HG02938 (cell line): Measurements from ENCODE around the gene UPF2.

Source experiments
- ATAC-seq: cut with Tn5 transposase; IDR thresholded peaks from one replicate; pipeline ENCODE4 v1.9.1; 2021; ENCODE audit warnings: mild to moderate bottlenecking, moderate library complexity; ENCODE audit not compliant: unreplicated experiment

UPF2 gene

DNA sequence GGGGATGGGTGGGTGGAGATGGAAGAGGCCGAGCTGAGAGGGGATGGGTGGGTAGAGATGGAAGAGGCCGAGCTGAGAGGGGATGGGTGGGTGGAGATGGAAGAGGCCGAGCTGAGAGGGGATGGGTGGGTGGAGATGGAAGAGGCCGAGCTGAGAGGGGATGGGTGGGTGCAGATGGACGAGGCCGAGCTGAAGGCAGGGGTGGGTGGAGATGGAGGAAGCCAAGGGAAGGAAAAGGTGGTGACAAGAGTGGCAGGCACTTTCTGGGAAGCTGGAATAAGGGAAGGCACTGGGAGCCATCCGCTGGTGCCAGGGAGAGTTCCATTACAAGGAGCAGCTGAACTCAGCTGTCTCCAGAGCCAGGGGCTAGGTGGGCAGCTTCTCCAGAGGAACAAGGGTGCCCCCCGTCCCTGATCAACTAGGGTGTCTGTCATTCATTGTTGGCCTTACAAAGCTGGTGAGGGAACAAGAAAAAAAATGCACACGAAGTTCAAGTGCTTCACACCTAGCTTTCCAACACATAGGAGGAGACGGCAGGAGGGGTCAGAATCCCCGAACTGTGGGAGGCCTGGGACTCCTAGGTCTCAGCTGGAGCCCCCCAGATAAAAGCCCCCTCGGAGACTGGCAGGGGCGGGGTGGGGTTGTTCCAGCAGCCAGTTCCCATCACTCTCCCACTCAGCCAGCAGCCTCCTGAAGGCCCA lies 157.0 kb downstream of the UPF2 start:
- ATAC-seq: no peak

DNA sequence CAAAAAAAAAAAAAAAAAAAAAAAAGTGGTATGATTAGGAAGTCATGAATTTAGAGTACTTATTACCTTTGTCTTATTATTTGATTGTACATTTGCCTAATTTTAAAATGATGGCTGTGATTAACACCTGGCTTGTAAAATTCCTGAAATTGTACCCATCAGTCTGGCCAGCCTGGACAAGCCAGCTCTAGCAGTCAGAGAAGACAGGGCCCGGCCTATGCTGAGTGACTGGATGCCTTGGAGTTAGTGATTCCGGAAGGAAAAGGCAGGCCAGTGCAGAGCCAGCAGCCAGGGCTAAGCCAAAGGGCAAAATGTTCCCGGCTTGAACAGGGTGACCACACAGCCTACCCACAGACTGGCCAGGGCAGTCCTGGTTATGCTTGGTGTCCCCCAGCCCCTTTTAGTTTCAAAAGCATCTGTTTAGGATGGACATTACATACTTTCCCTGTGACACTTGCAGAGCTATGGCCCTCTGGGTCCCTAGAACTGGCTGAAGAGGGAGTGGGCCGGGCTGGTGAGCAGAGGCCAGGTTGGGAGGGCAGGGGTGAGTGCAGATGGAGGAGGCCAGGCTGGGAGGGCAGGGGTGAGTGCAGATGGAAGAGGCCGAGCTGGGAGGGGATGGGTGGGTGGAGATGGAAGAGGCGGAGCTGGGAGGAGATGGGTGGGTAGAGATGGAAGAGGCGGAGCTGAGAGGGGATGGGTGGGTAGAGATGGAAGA lies 157.7 kb downstream of the UPF2 start:
- no peak for ATAC-seq

DNA sequence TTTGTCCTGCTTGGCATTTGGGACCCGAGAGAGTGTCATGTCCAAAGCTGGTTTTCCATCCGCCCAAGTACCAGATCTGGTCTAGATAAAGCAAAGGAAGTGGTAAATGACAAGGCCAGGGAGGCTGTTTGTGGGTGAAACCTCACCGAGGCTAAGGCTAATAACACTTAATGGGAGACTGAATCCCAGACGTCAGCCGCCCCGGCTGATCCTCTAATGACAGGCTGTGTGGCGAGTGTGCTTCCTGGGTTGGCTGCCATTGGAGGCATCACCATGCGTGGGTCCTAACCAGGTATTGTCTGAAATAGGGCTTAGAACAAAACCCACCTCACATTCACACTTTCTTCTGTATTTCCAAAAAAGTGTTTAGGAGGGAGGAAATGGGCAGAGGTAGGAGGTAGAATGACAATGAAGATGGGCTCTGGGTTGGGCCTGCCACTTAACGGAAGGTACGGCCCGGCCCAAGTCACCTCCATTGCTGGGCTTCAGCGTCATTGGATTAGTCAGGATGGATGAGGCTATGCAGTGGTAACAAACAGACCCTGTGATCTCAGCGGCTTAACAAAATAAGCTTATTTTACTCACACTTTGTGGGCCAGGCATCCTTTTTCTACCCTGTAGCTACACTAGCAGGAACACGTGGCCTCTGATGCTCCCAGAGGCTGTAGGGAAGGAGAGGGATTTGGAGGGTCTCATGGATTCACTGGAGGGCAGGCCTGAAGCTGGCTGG lies 159.8 kb downstream of the UPF2 start:
- no peak for ATAC-seq

DNA sequence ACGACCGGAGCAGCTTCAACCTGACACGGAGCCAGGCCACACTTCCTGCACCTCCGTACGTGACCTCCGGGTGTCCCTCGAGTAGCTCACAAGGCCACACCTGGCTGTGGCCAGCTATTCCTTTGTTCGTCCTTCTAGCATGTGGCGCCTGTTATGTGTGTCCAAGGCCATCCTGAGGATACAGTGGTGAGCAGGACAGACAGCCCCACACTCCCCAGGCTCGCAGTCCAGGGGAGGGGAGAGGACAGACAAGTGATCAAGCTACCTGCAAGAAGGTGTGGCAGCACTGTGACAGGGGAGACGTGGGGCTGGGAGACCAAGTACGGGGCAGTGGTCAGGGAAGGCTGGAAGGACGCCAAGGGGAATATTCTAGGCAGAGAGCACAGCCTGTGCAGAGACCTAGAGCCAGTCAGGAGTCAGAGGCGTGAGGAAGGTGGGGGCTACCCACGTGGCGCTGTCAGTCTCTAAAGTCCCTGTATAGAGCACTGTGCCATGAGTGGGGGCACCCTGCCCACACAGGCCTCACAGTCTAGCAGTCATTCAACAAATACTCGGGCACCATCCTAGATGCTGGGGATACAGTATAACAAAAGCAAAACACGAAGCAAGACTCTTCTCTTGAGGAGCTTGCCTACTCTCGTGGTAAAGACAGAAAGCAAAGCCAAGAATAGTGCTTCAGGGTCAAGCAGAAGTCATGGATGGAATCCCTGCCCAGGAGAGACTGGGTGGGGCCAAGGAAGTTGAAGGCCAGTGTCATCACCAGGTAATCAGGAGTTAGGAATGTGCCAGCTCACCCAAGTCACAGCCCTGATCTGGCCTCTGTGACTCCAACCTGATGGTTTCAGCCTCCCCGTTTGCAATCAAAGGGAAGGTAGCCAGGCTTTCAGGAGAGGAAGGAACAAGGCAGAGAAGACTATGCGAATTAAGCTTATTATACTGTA lies 160.9 kb downstream of the UPF2 start:
- no peak for ATAC-seq

DNA sequence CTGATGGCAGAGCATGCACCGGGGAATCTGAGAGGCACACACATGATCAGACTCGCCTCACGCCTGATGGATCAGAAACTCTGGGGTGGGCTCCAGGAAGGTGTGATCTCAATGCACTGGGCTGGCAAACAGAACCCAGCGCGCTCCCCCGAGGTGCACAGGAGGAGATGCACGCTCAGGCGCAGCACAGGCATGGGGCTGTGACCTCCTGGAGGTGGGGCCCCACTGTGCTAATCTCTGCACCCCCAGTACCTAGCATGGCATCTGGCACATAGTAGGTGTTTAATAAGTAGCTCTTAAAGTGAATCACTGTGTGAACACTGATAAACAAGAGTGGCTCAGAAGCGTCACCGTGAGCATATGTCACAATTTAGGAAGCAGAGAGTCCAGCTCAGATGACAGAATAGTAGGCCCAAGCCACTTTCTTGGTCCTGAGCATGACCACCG lies 161.6 kb downstream of the UPF2 start:
- no peak for ATAC-seq

DNA sequence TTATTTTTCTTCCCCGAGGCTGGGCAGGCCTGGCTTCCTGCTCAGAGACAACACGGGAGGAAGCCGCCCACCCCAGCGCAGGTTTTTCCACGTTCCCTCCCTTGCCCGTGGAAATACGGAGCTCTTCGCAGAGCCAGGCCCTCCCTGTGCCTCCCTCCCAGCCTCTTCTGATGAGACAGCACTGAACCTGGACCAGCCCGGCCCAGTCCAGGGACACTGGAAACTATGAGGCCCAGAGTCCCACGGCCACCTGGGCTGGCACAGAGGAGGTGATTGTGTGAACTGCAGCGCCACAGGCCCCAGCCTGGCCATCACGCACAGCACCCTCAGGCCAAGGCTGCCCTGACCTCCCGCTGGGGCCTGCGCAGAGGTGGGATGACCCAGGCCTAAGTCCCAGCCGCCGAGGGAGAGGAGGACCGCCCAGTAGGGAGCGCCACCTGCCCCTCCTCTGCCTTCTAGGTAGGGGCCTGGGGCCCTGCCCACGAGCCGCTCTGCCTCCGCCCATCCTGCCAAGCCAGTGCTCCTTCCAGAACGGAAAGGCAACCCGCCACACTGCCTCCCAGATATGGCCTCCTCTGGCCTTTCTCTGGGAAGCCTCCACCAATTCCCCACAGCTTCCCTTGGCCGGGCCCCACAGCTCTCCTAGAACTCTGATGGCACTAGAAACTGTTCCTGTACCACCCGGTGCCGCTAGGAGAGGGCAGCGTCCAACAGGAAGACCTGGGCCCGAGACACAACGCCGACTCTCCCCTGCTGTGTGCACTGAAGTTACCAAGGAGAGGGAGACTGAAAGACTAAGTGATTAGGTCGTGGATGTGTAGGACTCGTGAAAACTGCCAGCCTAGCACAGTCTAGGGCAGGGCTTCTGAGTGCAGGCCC lies 162.2 kb downstream of the UPF2 start:
- ATAC-seq: no peak

DNA sequence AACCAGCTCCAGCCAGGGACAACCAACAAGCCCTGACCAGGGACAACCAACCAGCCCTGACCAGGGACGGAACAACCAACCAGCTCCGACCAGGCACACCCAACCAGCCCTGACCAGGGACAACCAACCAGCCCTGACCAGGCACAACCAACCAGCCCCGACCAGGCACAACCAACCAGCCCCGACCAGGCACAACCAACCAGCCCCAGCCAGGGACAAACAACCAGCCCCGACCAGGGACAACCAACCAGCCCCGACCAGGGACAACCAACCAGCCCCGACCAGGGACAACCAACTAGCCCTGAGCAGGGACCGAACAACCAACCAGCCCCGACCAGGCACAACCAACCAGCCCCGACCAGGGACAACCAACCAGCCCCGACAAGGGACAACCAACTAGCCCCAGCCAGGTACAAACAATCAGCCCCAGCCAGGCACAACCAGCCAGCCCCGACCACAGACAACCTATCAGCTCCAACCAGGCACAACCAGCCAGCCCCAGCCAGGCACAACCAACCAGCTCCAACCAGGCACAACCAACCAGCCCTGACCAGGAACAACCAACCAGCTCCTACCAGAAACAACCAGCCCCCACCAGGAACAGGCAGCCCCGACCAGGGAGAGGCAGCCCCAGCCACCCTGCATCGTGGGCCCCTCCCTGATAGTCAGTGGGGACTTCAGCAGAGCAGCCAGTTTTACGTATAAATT lies 163.1 kb downstream of the UPF2 start:
- no peak for ATAC-seq

DNA sequence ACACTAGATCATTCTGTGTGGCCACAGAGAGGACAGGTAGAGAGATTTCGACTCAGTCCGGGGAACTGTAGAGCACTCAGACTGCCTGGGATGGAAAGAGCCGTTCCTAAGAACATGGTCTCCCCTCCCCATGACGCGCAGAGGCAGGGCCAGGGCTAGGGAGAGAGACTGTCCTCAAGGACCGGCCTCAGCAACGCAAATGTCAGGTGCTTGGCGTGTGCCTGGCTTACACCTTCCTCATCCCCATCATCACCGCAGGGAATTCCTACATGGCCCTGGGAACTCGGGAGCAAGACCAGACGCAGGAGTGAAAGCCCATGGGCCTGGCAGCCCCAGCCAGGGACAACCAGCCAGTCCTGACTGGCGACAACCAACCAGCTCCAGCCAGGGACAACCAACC lies 163.8 kb downstream of the UPF2 start:
- no peak for ATAC-seq

DNA sequence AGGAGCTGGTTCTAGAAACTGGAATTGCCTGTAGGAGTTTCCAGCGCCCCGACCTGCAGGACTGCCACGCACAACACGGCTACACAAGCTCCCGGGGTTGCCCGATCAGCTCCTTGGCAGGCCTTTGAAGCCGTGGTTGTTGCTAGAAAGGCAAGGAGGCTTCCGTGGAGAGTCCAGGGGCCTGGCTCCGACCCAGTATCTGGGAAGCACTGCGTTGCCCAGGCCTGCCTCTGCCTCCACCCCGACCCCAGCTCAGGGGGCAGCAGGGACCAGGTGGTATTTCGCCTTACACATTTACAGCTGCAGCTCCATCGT lies 165.1 kb downstream of the UPF2 start:
- no peak for ATAC-seq

DNA sequence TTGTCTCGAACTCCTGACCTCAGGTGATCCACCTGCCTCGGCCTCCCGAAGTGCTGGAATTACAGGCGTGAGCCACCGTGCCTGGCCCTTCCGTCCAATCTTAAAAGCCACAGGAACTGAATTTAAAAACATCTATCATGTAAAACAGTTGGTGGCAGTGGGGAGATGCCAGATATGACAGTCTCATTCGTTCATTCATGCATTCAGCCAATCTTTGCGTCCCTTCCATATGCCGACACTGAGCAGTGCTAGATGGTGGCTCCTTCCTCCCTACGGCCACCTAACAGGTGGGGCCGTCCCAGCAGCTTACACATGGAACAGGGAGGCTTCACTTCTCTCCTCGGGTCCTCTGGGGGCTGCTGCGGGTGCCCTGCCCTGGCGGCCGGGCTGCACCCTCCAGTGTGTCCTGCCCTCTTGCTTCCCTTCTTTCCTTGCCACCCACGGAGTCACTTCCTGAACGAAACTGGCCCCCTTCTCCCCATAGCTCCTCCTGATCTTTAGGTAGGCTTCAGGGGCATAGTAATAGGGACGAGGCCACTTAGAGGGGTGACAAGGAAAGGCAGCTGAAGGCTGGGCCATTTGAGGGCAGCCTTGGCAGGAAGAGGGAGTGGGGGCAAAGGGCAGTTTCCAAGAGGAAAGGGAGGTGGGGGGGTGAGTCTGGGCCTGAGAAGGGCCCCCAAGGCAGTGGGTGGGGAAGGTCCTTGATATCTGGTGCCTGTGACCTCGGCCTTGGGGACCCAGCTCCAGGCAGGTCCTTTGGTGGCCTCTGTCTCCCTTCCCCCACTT lies 165.6 kb downstream of the UPF2 start:
- ATAC-seq: no peak

DNA sequence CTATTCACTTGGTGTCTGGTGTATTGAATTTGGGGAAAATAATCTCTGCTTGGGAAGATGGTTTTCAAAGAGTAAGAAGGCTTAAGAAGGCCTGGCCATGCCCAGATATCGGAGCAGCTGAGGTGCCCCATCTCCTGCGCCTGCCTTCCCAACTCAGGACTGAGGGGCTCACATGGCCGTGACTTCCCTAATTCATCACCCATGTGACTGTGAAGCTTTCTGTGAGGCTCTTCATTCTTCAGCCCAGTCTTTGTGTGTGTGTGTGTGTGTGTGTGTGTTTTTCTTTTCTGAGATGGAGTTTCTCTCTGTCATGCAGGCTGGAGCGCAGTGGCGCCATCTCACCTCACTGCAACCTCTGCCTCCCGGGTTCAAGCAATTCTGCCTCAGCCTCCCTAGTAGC lies 166.3 kb downstream of the UPF2 start:
- ATAC-seq: no peak

DNA sequence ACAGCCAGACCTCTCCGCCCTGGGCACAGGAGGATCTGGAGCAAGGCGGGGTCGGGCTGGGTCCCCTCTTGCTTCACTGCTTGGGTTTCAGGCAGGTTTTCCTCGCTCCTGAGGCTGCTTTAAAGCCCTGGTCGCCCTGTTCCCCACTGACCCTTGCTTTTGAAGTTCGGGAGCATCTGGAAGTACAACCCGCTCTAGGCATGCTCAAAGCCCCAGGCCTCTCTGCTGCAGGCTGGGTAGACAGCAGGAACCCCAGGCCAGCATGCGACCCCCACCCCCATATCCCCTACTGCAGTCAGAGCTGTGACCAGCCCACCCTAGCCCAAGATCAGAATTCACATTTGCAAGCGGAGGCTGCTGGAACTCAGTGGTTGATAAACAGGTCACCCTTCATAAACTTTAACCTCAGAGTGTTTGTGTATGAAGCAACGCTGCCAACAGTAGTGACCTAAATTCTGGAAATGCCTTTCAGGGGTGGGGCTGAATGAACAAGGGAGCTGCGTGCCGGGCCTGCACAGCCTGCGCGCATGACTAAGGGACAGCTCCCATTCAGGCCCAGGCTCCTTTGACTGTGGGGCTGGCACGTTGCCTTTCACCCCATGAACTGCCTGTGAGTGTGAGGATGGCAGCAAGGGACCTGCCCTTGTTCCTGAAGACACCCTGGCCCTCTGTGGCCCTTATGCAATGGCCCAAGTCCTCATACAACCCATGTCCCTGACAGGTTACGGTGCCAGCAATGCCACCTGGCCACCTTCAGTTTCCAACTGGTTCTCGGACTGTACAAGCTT lies 166.9 kb downstream of the UPF2 start:
- ATAC-seq: no peak

DNA sequence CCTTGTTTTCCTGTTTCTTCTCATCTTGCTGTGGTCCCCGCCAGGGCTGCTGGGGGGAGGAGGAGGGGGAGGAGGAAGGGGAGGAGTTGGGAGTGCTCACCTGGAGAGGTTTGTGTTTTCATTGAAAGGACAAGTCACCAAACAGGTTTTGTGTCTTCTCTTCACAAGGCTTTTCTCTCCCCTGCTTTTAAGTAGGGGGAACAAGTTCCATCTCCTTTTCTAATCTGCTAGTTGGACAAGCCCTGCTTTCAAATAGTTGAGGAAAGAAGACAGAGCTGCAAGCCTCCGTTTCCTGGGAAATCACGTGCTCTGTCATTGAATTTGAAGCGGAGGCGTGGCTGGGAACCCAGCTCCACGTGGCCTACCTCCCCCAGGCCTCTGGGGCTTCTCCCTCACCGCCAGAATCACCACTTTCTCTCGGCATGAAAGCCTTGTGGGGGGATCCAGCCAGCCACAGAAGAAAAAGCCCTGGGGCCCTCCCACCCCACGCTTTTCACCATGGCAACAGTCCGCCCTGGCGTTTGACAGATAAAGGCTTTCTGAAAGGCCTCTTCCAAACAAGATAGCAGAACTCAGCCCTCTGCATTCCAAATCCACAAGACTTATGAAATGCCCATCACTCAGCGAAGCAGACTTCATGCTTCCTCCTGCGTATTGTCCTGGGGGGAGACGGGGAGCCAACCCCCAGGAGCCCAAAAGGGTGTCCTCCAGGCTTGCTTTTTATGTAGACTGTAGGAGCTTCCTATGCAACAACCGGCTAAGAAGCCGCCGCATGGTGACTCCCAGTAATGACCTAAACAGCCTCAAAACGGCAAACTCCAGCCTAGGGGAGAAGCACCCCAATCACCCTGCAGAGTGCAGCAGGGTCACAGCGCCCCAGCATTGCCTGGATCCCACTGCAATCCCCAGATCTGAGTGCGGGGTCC lies 167.8 kb downstream of the UPF2 start:
- ATAC-seq: no peak

DNA sequence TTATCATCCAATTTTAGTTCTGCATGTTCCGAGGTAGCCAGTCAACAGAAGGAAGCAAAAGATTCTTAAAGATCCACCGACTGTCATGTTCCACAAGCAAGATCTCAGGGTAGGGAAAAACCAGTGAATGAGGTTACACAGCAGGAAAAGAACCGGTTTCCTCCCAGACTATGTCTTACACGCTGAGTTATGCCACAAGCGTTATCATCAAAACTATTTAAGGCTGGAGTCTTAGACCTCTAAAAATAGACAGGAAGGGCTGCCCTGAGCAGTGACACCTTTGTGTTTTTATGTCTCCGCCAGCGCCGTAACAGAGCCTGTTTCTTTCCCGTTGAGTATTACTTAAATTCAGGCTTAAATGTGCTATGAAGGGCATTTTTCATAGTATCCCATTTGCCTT lies 171.1 kb downstream of the UPF2 start:
- no peak for ATAC-seq

DNA sequence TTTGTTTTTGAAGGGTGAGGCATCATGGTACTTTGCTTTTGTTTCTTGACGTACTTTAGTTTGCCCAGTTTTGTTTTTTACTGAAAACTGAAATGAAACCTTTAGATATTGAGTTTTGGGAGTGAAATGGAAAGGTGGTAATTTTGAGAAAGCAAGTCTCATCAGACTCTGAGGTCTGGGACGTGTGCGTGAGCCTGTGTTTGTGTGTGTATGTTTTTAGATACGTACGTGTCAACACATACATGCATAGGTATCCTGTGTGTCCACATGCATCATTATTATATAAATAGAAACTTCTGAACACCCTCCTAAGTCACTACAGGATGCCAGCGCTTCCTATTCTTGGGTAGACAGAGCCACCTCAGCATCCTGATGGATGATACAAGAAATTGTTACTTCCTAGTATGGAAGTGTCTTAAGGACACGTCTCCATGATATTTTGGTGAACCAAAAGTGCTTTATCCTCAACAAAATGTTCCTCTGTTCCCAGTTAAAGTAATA lies 171.7 kb downstream of the UPF2 start:
- ATAC-seq: no peak

DNA sequence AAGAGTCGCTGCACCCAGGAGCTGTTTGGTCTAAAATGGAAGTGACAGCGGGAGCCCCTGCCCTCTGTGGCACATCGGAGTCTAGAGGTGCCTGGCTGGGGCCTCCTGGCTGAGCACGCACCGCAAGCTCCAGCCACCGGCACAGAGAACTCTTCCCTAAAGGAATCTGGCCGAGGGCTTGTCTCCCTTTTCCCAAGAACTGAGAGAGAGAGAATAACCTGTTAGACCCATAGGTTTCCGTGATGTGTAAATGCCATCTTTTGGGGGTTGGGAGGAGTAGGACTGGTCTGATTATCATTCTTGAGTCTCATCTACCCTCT lies 172.2 kb downstream of the UPF2 start:
- ATAC-seq: no peak
